HG03175 (cell line): Measurements from ENCODE around the gene WWOX.

ENCODE experiments used
- ATAC-seq: cut with Tn5 transposase; IDR thresholded peaks from one replicate; pipeline ENCODE4 v1.9.1; 2021; ENCODE audit warnings: mild to moderate bottlenecking, moderate library complexity; ENCODE audit not compliant: unreplicated experiment

The WWOX gene

GRCh38 chr16:78257376-78257728, 157.9 kb downstream of the WWOX start:
- ATAC-seq: no peak

GRCh38 chr16:78258375-78259065, 159.1 kb downstream of the WWOX start:
- no peak for ATAC-seq

GRCh38 chr16:78259873-78260272, 160.4 kb downstream of the WWOX start:
- no peak for ATAC-seq

DNA sequence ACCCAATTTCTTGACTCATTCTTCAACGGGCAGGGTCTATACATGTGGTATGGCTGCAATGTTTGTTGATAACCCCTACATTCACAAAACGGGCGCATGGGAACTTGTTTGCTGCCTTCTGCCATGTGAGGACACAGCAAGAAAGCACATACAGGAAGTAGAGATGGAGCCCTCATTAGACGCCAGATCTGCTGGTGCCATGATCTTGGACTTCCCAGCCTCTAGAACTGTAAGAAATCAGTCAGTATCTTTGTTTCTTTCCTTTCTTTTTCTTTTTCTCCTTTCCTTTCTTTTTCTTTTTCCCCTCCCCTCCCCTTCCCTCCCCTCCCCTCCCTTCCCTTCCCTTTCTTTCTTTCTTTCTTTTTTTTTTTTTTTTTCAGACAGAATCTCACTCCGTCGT, 165.2 kb downstream of the WWOX start:
- no peak for ATAC-seq

- no peak for ATAC-seq
Measured at GRCh38 chr16:78269256-78269655, 169.8 kb downstream of the WWOX start.

GRCh38 chr16:78271981-78272380, 172.5 kb downstream of the WWOX start:
- ATAC-seq: no peak

DNA sequence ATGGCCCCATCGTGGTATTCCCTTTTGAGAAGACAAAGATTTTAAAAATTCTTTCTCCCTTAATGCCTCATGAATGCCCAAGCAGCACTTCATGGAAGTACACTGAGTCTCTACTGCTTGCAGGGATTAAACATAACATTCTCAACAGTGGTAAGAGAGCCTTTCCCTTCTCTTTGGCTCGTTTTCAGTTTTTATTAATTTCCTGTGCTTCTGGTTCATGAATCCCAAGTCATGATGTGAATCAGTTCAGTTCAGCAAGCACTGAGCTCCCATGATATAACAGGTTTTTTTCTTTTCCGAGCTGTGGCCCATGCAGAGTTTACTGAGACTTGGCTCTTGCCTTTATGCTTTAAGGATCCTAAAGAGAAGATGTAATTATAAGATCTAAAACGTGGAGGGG, 175.3 kb downstream of the WWOX start:
- ATAC-seq: no peak

DNA sequence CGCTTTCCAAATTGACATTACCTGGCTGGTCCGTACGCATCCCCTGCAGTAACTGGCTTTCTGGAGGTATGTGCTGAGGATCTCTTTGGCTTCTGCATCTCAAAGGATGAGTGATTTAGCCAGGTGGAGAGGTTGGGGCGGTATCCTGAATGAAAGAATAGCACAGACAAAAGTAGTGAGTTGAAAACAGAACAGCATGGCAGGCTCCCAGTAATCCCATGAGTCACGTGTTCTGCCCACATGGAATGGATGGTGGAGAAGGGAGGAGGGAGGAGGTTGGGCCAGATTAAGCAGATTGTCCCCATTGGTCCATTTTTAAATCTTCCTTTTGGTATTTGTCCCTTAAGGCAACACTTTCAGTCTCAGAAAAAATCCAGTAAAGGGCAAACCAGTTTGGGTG, 176.0 kb downstream of the WWOX start:
- no peak for ATAC-seq

GRCh38 chr16:78277321-78278055, 178.0 kb downstream of the WWOX start:
- no peak for ATAC-seq

DNA sequence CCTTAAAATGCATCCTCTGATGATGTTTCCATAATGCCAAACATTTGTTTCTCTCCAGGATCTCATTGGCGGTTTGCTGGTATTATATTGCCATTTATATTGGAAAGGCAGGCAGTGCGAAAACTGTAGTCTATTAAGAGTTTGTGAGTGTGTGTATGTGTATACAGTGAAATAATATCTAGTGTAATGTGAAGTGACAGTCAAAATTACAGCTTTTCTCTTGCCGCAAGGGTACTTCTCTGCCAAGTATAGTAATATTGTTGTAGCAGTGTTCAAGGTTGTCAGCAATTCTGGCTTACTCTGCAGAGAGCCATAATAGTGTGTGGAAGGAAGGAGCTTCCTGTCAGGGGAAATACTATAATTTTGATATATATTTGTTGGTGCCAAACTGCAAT, 178.6 kb downstream of the WWOX start:
- no peak for ATAC-seq

DNA sequence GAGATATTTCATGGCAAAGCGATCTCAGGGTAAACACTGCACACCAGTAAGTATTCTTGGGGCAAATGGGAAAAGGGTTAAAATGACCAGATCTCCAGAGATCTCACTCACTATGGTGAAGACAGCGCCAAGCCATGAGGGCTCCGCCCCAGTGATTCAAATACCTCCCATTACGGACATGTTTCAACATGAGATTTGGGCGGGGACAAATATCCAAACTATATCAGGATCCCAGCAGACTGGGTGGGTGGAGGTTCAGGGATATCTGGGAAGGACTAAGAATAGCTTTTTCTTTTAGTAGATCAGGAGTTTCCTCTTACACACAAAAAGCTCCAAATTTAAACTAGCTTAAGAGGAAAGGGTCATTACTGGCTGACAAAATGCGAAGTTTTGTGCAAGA, 181.7 kb downstream of the WWOX start:
- no peak for ATAC-seq

DNA sequence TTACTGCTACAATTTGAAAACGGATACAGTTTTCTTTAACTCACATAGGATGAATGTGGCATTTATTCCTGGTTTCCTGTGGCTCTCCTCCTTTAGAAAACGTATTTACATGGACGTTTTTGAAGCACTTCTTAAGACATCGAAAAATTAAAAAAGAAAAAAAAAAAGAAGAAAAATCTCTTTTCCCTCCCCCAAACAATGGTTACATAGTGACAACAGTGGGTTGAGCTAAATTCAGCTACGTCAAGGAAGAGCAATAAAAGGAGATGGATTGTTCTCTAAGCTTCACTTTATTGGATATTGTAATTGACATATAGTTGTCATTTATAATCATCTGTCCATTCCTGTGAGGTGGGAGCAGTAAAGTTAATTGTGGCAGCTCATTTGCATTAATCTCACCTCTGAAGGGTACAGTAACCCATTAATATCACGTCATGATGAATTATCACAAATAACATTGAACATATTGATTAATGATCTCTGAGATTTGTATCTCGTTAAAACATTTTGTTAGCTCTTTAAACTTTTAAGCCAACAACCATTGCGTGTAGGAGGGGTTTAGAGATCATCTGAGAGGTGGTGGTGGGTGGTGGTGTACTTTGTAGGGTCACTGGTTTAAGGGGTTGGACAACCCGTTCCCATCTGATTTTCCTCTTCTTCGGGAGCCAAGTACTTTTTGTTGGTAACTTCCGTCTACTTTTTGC, 184.2 kb downstream of the WWOX start:
- ATAC-seq: no peak

GRCh38 chr16:78284326-78284725, 184.9 kb downstream of the WWOX start:
- ATAC-seq: no peak

DNA sequence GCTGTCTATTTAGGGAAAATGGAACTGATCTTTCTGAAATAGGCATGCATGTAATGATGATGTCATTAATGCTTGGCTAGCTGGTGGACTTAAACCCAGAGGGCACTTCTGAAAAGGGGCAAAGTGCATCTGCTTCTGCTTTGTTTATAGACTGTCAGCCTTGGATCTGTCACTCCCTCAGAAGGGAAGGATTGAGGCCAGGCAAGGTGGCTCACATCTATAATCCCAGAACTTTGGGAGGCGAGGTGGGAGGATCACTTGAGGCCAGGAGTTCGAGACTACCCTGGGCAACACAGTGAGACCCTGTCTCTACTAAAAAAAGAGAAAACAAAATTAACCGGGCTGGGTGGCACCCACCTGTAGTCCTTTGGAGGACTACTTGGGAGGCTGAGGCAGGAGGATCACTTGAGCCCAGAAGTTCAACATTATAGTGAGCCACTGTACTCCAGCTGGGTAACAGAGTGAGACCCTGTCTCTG, 185.5 kb downstream of the WWOX start:
- no peak for ATAC-seq

DNA sequence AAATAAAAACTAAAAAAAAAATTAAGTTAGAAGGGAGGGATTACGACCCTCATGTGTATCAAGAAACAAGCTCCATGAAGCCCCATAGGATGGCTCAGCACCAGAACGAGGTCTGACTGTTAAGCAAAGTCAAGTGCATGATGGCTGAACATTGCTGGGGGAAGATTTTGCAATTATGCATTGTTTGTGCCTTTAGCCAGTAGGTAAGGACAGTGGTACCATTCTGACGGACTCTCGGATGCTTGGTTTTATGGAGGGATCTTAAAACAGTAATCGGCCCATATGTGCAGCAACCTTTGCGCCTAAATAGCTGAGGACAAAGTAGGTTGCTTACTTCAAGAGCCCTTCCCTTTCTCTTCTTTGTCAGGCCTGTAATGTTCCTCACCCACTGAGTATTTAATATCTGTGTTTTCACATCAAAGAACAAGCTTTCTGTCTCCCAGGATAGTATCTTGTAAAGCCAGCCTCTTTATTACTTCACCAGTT, 186.0 kb downstream of the WWOX start:
- no peak for ATAC-seq

DNA sequence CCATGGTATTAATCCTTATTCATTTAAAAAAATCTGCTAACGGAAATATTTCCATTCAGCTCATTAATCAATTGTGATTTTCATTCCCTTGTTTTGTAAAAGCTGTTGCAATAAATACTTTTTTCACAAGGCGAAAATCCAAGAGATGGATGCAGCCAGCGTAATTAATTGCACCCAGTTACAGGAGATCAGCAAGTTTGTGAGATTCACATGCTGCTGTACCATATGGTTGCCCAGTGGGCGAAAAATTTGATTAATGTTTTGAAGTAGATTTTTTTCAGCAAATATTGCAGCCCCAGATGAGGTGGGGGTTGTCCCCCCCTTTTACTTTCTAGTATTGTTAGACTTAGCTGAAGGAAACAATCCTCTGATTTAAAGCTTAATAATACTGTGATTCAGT, 186.6 kb downstream of the WWOX start:
- ATAC-seq: no peak

DNA sequence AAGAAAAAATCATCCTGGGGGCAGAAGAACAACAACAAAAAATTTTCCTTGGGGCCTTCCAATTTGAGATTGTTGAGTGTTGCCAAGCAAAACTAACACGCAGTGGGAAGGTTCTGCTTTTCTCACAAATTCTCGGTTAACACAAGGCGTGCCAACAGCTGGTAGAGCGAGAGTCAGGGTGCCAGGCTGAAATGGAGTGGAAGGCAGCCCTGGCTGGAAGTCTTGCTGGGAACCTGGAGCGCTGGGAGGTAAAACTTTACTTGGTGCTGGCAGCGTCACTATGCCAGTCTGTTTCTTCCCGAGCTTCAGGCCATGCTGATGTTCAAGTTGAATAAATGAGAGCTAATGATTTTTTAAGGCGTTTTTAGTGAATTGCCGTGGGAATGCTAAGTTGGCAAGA, 189.4 kb downstream of the WWOX start:
- no peak for ATAC-seq

DNA sequence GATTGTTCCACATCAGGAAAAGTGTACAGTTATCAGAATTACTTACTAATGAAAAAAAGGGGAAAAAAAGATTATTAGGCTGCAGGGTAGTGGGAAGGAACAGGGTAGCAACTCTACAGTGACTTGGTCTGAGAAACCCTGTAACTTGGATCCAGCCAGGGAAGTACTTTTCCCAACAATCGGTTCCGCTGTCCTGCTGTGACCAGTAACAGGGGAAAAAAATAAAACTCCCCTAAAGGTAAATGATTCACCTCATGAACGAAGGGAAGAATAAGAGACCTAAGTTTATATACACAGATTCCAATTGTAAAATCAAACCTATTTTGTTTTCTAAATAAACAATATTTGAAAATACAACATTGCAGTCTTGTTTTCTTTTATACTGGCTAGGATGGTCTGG, 189.9 kb downstream of the WWOX start:
- no peak for ATAC-seq

DNA sequence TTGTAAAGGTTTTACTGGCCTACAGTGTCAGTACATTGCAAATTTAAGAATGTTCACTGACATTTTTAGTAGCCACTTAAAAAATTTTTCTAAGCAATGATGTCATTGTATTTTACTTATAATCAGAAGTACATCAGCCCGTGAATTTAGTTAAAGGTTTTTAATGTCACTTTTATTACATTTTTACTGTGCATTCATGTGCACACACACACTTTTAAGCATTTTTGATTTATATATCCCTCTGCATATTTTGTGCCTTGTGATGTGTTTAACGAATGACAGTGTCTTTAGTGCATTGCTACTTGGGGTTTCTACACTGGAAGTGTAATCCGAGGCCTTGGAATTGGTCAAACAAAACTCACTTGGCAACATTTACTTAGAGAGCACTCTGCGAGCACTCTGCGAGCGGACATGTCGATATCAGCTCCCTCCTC, 190.4 kb downstream of the WWOX start:
- no peak for ATAC-seq

- ATAC-seq: no peak
Measured at GRCh38 chr16:78290395-78290794, 190.9 kb downstream of the WWOX start.

DNA sequence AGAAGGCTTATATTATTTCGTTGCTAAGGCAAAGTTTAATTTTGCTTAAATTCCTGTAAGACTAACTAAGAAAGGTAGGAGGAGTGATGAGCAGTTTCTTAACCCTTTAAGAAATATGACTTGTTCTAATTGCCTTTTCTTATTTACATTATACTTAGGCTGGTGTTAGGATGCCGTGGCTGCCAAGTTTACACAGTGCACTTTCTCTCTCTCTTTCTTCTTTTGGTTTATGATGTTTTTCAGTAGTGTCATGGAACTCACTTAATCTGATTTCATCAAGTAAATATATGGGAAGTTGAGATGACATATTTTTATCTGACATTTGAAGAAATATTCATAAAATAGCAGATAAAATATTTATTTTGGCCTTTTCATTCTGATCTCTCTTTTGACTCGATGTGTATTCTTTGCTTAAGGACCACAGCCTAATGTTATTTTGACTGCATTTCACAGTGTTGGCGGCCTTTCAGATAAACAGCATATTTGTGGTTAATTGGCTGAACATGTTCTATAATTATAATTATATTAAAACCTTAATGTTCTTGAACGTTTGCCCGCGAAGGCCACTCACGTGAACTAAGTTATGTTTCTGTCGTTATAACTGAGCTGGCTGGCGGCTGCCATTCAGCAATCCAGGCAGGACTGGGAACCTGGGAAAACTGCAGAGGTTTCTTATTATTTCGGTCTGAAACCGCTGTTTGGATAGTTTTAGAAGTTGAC, 191.6 kb downstream of the WWOX start:
- ATAC-seq: no peak
